SH-SY5Y (cell line): Measurements from ENCODE around the gene PKP4.

Experiments
- GATA2 ChIP-seq: IDR thresholded peaks from 2 replicates; pipeline ENCODE4 v1.6.1; 2011; ENCODE audit warnings: mild to moderate bottlenecking, low read depth, low read length
- GATA3 ChIP-seq: IDR thresholded peaks from 2 replicates; pipeline ENCODE4 v1.6.1; 2011; ENCODE audit warnings: low read depth, mild to moderate bottlenecking, low read length, moderate library complexity

- TF ChIP-seq GATA3: no peak
- TF ChIP-seq GATA2: no peak
Observed at GRCh38 chr2:158681816-158682215, 225.1 kb downstream of the PKP4 start.
